GM19372 (cell line): ENCODE measurements around the gene RASL12.
"Not testable (repeated sequence)": the region's sequence is repeated elsewhere in the genome, so short reads cannot be mapped to it uniquely, and the experiment has no call there.

Experiments used
- ATAC-seq: cut with Tn5 transposase; IDR thresholded peaks from one replicate; pipeline ENCODE4 v1.9.1; 2021; ENCODE audit warnings: mild to moderate bottlenecking, low read depth, moderate library complexity; ENCODE audit not compliant: unreplicated experiment

Gene RASL12

DNA sequence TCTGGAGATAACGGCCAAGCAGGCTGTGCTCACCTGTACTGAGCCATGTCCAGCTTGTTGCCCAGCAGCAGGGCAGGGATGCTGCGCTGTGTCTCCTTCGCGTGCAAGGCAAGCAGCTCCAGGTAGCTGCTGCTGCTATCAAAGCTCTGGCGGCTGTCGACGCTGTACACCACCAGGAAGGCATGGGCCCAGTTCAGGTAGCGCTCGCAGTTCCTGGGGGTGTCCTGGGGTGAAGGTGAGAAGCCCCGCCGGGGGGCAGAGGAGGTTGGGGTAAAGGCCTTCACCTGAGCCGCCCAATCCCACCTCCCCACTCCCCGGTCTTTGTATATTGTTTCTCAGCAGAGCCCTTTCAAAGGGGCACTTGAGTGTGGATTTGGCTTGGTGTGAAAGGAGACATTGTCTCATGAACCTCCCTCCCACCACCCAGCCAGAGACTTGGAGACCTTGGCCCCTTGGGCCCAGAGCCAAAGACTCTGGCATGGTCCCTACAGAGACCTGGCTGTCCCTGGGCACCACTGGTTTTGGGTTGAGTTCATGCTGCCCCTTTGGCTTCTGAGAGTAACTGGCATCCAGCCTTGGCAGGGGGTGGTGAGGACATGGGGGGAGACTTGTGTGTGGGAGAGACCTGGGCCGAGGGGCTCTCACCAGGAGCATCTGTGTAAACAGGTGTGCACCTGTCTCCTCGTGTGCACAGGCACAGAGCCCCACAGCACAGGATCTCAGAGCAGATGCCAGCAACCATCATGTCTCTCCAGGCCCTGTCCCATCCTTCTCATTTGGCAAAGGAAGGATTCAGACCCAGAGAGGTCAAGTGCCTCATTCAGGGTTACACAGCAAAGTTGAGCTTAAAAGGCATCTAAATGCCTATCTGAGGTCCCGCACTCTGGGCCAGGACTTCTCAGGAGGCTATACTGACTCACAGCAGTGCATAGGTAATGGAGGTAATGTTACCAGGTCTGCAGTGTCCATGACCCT lies 9.1 kb downstream of the RASL12 start:
- ATAC-seq, result no peak

- ATAC-seq, result no peak
Observed at GRCh38 chr15:65057549-65057940, 10.2 kb downstream of the RASL12 start.

GRCh38 chr15:65056868-65057548 lies 10.8 kb downstream of the RASL12 start:
- no peak for ATAC-seq

DNA sequence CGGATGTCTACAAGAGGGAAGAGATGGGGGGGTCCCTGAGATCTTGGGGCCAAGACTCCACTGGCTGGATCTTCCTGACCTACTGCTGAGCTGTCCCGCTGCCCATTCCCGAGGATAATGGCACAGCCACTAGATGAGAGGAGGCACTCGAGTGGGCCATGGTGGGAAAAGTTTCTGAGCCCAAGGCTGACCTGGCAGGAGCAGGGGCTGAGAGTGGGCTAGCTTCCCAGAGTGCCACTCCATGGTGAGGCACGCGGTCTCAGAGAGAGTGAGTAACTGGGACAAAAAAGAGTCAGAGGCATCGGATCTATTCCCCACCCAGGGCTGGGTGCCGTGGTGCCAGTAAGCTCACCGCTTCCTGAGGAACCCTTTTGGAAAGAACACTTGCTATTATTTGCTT lies 11.7 kb downstream of the RASL12 start:
- no peak for ATAC-seq

GRCh38 chr15:65055201-65055870 lies 12.5 kb downstream of the RASL12 start:
- no peak for ATAC-seq

DNA sequence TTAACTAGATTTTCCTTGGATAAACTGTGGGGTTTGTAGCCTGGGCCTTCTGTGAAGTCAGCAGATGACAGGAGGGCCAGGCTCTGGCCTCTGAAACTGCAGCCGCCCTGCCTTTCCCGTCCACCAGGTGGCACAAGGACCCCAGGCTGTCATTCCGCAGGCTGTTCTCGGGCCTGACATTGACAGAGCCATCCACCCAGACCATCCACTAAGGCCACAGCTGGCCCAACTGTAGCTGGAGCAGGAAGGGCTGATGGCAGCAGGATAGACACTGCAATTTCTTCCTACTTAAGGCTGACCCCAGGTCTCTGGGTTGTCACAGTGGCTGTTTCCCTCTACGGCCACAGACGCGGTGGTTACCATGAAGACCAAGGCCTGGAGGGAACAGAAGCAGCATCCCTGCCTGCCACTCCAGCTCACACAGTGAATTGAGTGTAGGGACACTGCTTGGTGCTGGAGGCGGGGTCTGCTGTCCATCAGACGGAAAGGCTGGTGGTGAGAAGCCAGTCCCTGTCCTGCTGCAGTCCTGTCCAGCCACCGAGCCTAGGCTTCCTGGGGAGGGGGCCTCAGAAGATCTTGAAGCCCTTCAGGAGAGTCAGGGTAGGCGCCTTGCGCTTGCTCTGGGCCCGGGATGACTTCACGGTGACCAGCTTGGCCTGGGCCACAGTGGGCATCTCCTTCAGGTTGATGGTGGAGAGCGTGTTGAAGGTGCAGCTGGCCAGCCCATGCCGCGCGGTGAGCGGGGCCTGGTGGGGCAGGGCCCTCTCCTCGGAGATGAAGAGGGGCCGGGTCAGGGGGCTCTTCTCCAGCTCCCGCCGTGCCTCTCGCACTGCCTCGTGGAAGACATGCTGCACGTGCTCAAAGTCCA lies 13.2 kb downstream of the RASL12 start:
- ATAC-seq, result no peak

DNA sequence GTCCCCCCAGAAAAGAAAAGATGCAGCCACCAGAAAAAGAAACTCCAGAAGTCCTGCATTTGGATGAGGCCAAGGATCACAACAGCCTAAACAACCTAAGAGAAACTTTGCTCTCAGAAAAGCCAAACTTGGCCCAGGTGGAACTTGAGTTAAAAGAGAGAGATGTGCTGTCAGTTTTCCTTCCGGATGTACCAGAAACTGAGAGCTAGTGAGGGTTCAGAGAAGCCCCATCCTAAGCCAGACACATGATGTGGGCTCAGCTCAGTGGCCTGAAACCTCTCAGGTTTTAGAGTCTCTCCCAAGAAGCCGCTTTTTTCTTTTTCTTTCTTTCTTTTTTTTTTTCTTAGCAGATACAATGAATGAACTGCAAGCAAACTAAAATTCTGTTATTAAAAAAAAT lies 14.8 kb downstream of the RASL12 start:
- ATAC-seq, result no peak

DNA sequence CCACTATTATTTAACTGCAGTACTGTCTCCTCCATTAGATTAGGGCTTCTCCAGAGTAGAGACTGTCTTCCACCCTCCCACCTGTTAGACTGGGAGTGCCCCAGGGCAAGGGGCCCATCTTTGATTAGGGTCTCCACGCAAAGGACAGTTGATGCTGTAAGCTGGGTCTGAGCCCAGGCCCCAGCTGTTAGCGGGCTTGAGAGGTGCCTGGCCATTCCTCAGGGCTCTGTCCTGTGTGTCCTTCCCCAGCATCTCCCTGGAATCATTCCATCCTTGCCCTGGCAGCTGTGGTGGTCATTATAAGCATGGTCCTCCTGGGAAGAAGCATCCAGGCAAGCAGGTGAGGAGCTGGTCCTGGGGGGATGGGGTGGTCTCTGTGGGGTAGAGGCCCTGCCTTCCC lies 16.5 kb downstream of the RASL12 start:
- no peak for ATAC-seq

- ATAC-seq, result no peak
Observed at GRCh38 chr15:65050270-65050669, 17.5 kb downstream of the RASL12 start.

DNA sequence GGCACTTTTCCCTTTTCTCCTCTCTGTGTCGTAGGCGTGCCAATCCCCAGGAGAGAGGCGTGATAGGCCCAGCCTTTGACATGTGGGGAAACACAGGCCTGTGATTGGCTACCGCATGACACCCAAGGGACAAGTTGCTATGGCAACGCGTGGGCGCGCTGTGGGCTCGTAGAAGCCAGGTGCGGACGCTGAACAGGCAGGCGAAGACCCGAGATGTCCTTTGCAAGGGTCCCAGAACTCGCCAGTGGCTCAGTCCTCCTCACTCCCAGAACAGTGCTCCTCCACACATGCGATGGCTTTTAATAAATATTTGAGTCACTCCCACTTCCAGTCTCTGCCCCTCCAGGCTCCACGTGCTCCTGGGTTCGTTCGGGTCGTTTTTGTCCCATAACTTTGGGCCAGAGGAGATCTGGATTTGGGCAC lies 18.4 kb downstream of the RASL12 start:
- peak; percentile 86 for ATAC-seq

GRCh38 chr15:65048241-65048640 lies 19.6 kb downstream of the RASL12 start:
- ATAC-seq, result no peak

DNA sequence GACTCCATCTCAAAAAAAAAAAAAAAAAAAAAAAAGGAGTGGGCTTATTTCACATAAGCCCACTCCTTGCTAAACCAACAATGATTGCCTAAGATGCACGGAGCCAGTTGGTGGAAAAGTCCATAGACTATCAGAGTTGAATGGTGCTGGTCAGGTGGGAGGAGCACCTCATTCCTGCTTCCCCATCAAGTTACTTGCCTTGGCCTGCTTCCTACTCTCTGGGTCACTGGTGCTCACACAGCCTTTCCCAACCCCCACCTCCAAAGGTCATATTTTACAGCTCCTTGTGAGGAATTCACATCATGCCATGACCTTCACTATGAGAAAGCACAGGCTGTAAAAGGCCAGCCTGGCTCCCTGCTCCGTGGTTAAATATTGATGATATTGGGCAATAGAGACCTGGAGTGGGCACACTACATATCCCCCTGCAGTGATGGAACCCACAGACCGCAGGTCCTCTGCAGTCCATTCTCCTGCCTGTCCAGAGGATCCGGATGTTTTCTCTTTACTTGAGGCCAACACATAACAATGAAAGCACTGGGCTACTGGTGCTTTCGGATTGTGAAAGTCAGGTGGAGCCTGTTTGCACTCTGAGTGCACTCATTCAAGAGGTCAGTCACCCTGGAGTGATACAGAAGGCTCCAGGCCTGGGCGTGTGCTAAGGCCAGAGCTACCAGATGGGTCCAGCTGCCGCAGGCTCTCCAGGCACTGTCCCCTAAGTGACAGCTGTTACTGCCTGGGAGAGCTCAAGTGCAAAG lies 22.9 kb downstream of the RASL12 start, which contains the start of gene SLC51B:
TSS of gene SLC51B (plus strand) at position 664 of the 758 bp plus-strand sequence. CDS start 4,618 bp downstream, outside the sequence.
- ATAC-seq, result no peak

DNA sequence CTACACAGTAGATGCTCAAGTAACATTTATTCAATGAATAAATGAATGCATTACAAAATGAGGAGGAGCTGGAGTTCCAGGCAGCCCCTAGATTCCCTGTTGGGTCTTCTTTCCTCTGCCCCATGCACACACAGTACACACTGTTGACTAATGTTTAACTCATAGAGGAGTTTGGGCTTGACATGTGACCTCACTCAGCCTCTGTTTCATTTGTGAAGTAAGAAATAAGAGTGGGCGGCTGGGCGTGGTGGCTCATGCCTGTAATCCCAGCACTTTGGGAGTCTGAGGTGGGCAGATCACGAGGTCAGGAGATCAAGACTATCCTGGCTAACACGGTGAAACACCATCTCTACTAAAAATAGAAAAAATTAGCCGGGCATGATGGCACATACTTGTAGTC lies 23.6 kb downstream of the RASL12 start:
- ATAC-seq, result not testable (repeated sequence)

- ATAC-seq, result no peak
Observed at GRCh38 chr15:65042776-65043327, 24.9 kb downstream of the RASL12 start.

DNA sequence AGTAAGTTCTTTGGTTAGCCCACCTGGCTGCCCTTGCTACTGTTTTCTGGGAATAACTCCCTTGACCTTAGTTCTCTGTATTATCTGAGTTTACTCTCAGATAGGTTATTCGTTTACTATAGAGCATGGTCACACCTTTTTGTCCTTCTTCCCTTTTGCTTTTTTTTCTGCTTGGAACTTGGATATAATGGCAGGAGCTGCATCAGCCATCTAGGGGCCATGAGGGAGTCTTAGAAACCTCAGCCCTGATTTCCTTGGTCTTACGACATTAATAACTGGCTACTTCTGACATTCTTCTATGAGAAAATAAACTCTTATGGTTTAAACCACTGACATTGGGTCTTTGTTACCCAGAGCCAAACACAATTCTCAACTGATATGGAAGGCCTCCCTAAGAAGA lies 26.0 kb downstream of the RASL12 start:
- ATAC-seq, result no peak

DNA sequence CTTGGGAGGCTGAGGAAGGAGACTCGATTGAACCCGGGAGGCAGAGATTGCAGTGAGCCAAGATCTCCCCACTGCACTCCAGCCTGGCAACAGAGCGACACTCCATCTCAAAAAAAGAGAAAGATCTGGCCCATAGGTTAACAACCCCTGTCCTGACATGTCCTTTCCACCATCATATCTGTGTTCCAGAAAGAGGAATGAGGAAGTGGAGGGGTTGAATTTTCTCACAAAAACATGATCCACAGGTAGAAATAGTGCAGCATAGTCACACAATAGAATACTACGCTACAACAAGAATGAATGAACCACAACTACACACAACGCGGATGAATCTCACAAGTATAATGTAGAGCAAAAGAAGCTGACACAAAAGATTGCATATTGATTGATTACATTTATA lies 27.3 kb downstream of the RASL12 start:
- no peak for ATAC-seq

DNA sequence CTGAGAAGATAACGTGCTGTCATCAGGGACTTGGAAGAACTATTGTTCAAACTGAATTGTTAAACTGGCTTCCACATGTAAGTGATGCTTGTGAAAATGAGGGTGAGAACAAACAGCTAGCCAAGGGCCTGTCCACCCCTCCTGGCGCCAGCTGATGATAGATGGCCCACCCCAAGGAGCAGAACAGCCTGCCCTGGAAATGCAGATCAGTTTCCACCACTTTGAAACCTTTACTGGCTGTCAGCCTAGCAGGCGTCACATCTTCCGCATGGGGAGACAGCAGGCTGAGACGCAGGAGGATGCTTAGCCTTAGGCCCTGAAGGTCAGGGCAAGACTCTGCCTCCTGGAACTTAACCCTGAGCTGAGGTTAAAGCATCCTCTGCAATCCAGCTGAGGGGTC lies 29.0 kb downstream of the RASL12 start:
- ATAC-seq, result no peak

- no peak for ATAC-seq
Observed at GRCh38 chr15:65038428-65038827, 29.4 kb downstream of the RASL12 start.

DNA sequence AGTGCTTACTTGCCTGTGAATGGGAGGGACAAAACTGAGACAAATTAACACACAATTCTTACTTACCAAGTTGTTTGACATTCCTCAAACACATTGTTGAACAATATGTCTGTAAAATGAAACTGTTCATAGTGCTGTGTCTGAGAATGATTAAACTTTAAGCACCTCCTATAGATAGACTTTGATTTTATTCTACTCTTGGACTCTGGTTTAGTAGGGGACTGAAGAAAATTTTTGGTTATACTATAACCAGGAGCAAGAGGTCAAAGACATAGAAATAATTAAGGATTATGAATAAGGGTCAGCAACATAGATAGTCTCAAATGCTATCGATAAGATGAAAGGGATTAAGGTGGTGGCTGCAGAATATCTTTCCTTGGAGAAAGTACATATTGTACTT lies 30.5 kb downstream of the RASL12 start:
- no peak for ATAC-seq
